ENCODE measurements around the gene AMOTL1. TPM values are rescaled to one million over a fixed set of nuclear protein-coding genes. Genes with fewer than 3 reads are reported as not detected.

The AMOTL1 gene
- 50.0 and 53.6 TPM in 2 replicates for total RNA-seq

DNA sequence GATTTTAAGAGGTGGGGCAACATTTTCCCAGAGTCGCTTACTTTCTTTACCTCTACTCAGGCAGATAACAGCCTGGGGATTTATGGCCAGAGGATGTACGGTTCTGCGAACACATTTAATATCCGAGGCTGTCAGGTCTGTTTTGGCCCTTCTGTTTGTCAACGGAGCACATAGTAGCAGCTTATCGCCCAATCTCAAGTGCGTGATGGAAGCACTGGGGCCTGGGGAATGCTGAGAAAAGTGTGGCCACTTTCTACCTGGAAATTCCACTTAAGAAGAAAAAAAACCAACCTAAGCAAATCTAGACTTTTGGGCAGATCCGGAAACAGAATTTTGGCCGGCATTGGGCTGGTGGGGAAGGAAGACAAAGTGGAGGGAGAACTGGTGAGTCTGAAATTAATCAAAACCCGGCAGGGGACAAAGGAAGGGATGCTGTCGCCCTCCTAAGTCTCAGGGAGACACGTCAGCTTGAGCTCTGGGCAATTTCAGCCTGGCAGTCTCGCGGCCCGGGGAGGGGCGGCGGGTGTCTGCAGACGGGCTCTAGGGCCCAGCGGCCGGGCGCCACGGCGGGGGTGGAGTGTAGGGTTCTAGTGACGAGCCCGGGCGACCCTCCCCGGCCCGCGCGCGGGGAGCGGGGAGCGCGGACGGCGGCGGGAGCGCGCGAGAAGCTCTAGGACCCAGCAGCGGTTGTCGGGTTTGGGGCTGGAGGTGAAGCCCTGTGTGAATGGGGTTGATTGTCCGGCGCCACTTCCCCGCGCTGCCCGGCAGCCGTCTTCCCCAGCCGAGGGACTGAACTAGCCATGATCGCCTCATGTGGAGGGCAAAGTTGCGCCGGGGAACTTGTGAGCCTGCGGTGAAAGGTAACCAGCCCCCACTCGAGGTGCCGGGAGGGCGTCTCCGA, at the start of gene AMOTL1:
AMOTL1 (plus strand) TSS at position 656 of the 901 bp plus-strand sequence; CDS start at position 812, 156 bp downstream.

Other genes starting within 250 kb of the AMOTL1 start
- 8.0 and 8.4 TPM in 2 replicates for gene FUT4, start 224.4 kb upstream of the AMOTL1 start, total RNA-seq
- gene PIWIL4, start 201.0 kb upstream of the AMOTL1 start, total RNA-seq = 0.66 and 0.79 TPM in 2 replicates
- gene CWC15, start 205.2 kb downstream of the AMOTL1 start, total RNA-seq = 49.5 and 53.6 TPM in 2 replicates
- 0.80 and 1.1 TPM in 2 replicates for gene KDM4D, start 205.4 kb downstream of the AMOTL1 start, total RNA-seq